ENCODE data around the gene EDDM13.
"Not testable (repeated sequence)": the region's sequence is repeated elsewhere in the genome, so short reads cannot be mapped to it uniquely, and the experiment has no call there.

- TF ChIP-seq POLR2A (IDR thresholded peaks at IDR 0.05), result not testable (repeated sequence)
- TF ChIP-seq, protein P1, sequence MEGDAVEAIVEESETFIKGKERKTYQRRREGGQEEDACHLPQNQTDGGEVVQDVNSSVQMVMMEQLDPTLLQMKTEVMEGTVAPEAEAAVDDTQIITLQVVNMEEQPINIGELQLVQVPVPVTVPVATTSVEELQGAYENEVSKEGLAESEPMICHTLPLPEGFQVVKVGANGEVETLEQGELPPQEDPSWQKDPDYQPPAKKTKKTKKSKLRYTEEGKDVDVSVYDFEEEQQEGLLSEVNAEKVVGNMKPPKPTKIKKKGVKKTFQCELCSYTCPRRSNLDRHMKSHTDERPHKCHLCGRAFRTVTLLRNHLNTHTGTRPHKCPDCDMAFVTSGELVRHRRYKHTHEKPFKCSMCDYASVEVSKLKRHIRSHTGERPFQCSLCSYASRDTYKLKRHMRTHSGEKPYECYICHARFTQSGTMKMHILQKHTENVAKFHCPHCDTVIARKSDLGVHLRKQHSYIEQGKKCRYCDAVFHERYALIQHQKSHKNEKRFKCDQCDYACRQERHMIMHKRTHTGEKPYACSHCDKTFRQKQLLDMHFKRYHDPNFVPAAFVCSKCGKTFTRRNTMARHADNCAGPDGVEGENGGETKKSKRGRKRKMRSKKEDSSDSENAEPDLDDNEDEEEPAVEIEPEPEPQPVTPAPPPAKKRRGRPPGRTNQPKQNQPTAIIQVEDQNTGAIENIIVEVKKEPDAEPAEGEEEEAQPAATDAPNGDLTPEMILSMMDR (IDR thresholded peaks at IDR 0.05), result not testable (repeated sequence)
Measured at GRCh38 chr19:56245764-56246163, 26.8 kb upstream of the EDDM13 start.

Data from testis (tissue), 2 donors.